OCI-M2 (cell line): ENCODE measurements around the gene QSOX1.

Experiments used
- DNase-seq: peaks from one replicate; lab custom pipeline; 2025; ENCODE audit not compliant: unreplicated experiment; lab: John Stamatoyannopoulos, UW

Gene QSOX1

DNA sequence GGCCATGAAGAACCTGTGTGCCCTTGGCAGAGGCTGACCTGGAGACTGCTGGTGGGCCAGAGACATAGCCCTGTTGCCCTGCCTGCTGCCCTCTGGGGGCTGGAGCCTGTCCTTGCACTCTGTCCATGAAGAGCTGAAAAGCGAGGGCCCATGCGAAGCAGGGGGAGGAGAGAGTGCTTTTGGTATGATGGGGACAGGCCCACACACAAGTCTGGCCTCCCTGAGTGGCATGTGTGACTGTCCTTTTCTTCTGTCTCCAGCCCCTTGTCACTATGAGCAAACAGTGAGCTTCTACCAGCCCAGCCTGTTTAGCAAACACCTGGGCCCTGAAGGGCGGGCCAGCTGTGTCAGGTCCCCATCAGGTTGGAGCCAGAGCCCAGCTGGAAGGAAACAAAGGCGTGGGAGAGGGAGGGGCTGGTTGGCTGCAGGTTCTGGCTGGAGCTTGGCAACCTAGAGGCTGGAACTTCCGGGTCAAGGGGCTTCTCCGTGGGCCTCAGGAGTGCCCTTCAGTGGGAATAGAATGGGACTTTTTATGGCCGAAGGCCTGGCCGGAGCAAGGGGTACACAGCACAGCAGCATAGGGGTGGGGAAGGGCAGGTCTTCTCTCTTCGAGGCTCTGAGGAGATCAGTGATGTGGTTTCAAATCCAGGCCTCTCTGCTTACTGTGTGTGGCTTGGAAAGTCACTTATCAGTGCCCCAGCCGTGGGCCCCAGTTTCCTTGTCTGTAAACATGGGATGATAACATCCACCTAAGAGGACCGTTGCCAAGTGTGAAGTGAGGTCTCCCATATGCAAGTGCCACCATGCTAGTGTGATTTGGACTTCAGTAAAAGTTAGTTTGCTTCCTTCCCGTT is 14.3 kb downstream of the QSOX1 start:
- DNase-seq: no peak

DNA sequence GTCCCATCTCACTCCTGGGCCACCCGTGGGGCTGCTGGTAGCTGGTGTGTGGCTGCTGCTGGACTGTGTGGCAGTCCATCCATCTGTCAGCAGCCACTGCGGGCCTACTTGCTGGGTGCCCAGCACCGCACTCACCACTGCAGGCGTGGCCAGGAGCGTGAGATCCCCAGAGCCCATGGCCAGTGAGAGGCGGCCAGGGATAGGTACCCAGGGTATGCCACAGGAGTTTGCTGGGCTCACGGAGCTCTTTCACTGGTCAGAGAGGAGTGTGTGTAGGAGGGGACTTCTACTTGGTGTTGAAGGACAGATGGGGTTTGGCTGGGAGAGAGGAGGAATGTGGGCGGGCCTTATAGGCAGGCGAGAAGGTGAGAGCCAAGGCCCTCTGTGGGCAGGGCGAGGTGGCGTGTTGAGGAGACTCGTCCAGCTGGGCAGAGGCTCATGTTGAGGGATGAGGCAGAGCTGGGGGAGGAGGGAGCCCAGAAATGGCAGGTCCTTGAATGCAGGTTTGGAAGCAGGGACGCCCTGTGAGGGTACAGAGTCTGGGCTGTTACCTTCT is 15.0 kb downstream of the QSOX1 start:
- no peak for DNase-seq

DNA sequence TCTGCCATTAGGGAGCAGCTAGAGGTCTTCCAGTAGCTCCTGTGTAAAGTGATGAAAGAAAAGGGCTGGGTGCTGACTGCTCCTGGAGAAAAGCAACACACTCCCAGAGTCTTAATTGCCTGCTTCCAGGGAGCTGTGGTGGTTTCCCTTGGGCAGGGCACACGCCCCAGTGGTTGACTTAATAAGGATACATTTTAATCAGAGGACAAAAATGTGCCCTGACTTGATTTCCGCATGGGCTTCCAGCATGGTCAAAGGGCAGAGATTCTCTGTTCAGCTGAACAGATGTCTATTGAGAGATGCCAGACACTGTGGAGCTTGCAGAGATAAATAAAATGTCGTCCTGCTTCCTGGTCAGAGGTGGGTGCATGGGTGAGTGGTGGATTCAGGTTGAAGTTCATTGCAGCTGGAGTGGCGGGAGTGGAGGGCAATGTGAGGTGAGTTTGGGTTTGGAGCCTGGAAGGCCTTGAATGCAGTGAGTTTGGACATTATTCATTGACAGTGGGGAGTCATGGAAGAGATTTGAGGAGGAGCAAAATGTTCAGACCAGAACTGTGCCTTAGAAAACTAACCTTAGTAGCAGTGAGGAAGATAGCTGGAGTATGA is 16.0 kb downstream of the QSOX1 start:
- no peak for DNase-seq

DNA sequence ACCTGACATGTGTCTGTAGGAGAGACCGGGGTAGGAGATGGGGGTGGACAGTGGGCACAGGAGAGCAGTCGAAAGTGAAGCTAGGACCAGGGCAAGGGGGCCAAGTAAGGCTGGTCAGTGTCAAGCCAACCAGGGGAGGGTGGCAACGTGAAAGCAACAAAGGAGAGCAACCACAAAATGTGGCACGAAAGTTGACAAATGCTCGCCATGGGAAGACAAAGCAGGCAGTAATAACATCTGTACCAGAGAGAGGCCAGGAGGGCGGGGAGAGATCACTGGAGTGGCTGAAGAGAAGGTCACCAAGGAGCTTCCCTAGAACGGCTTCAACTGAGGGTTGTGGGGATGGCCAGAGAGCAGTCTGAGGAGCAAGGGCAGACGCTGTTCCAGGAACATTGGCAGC is 17.0 kb downstream of the QSOX1 start:
- no peak for DNase-seq

DNA sequence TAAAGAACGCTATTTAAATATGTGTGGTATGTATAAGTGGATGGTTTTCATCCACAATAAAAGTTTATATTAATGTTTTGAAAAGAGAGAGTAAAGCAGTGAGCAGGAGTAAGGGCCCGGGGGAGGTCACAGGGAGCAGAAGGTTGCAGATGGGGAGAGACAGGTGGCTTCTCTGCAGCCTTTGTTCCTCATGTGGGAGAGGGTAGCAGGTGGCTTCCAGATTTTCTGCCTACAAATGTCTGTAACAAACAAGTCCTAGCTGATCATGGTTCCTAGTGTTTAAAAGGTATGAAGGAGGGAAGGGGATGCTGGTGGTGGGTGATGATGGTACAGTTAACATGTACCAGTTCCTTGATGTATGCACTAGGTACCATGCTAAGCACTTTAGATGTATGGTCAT is 18.8 kb downstream of the QSOX1 start:
- DNase-seq: no peak

DNA sequence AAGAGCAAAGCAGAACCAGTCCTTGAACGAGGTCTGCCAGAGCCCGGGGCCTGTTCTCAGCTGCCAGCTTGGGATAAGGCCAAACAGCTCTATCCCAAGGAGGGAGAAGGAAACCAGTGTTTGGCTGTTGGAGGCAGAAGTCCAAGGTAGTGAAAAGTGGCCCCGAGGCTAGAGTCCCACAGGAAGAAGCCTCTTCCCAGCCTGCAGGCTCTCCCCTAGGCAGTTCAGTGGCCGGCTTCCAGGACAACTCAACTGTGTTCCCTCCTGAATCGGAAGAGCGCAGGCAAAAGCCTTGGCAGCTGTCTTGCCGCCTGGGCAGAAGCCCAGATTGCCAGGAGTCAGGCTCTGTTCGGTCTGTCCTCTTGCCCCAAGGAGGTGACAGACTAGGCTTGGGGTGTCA is 19.3 kb downstream of the QSOX1 start:
- no peak for DNase-seq

DNA sequence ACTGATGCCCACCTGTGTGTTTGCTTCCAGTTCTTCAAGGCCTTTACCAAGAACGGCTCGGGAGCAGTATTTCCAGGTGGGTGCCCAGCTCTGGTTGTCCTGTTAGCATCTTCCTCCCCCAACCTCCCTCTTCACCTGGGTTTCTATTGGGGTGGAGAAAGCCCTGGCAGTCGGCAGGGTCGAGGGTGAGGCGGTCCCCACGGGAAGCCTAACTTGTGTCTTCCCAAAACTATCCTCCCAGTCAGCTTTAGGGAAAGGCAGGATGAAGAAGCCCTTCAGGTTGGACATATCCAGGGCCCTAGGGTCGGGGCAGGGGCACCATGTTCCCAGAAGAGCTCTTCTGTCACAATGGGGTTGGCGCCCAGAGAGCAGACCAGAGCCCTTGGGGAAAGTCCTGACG is 20.6 kb downstream of the QSOX1 start:
- DNase-seq: no peak

DNA sequence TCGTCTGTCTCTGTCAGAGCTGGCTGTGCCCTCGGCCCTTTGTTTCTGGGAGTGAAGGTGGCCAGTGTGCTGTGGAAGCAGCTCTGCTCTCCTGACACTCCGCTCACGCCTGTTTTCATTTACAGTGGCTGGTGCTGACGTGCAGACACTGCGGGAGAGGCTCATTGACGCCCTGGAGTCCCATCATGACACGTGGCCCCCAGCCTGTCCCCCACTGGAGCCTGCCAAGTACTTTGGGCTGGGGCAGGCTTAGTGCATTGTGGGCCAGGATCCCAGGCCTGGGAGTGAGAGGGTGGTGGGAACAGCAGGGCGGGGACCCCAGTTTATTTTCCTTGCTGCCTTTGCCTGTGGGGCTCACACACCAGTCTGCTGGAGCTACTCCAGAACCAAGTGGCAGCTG is 21.1 kb downstream of the QSOX1 start:
- DNase-seq: no peak

DNA sequence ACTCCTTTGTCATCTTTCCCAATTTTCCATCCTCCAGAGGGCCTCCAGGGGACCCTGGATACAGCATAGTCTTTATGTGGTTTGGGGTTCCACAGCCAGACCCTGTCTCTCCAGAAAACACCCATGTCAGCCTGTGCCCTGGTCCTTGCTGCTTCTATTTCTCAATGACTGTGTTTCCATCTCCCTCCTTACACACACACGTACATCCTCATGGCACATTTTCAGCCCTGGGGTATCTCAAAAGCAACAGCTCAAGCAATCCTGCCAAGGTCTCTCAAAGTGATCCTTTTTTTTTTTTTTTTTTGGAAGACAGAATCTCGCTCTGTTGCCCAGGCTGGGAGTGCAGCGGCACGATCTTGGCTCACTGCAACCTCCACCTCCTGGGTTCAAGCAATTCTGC is 22.3 kb downstream of the QSOX1 start:
- DNase-seq: no peak

DNA sequence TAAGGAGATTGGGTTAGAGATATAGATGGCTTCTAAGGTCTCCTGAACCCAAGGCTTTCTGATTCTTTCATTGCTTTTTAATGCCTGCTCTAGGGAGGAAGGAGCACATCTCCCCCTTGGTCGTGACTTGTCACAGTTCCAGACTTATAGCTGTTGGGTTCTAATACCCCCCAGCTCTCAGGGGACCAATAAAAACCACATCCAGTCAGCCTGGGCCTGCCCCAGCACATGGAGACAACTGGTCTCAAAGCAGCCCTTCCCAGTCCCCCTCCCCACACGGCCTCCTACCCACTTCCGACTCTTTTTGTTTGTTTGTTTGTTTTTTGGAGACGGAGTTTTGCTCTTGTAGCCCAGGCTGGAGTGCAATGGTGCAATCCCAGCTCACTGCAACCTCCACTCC is 23.3 kb downstream of the QSOX1 start:
- DNase-seq: no peak

DNA sequence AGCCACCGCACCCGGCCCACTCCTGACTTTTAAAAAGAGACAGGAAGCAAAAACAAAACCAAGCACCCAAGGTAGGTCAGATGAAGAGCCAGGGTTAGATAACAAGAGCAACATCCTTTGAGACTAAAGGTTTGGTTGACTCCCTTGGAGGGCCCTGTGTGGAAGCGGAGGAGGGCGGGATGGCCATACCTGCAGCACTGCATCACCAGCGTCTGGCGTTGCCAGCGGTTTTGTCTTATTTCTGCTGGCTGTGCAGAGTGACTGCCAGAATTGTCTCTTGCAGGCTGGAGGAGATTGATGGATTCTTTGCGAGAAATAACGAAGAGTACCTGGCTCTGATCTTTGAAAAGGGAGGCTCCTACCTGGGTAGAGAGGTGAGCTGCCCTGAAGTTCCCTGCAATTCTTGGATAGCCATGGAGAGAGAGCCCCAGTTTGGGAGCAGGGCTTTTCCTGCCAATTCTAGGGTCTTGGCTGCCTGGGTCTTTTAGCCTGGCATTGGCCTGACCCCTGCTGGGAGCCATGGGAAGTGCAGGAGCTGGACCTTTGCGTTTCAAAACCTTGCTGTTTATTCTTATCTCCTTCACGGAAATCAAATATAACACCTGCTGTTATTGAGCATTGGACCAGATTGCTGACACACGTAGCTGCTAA is 24.0 kb downstream of the QSOX1 start:
- no peak for DNase-seq

DNA sequence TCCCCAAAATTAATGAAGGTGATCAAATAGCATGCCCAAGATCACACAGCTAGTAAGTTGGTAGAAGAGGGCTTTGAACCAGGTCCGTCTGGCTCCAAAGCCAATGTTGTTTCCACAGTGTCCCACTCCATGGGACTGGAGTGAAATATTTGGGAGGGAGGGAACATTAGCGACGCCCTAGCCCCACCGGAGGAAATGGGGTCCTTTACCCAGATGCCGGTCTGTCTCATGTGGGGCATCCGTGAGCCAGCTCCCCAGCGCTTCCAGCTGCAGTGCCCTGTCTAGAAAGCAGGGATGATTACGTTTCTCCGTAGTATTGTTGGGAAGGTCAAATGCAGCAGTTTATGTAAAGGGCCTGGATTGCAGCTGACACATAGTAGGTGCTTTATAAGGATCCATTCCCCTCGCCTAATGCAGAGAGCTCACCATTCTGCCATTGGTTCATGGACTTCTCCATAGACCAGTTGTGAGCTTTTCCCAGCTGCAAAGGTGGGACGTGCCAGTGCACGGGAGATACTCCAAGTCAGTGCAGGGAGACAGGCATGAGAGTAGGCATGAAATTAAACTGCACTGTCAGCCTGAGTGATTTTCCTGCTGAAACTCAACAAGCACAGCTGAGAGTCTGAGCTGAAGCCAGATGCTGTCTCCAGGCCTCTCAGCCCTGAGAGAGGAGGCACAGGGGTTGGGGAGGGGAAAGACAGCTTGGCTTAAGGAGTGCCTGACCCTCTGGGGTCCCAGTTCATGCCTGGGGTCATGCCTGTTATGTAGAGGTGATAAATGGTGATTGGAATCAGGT is 24.7 kb downstream of the QSOX1 start:
- DNase-seq: no peak

DNA sequence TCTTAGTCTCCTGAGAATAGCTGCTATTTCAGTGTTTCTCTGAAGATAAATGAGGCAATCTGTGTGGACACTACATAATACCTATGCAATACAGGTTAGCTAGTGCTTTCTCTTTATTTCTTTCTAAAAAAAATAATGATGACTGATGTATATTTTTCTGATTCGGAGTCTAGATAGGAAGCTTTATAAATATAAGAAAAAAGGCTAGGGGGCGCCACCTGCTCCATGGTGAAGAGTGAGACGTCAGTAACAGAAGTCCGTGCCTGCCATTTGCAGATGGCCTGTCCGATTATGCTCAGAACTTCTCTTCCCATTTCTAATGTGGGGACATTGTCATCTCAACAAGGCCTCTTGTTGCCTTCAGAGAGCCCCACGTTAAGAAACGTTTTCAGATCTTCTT is 26.4 kb downstream of the QSOX1 start:
- DNase-seq: no peak

DNA sequence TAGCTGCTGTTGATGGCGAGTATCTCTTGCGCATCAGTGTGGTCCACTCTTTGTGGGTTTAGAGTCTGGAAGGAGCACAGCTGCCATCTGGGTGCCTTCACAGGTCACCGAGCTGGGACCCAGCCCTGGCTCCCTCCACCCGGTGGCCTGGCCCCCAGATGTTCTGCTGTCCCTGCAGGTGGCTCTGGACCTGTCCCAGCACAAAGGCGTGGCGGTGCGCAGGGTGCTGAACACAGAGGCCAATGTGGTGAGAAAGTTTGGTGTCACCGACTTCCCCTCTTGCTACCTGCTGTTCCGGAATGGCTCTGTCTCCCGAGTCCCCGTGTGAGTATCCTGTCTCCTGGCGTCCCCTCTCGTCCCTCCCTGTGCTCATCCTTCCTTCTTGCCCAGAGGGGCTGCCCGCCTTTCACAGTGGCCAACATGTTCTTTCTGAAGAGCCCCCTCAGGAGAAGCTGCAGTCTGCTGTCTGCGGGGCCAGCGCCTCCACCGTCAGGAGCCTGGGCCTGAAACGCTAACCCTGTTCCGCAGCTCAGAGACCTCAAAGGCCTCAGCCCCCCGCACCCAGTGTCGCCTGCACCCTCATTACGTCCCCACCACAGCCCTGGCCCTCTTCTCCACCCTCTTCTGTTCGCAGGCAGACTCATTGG is 27.4 kb downstream of the QSOX1 start:
- no peak for DNase-seq

DNA sequence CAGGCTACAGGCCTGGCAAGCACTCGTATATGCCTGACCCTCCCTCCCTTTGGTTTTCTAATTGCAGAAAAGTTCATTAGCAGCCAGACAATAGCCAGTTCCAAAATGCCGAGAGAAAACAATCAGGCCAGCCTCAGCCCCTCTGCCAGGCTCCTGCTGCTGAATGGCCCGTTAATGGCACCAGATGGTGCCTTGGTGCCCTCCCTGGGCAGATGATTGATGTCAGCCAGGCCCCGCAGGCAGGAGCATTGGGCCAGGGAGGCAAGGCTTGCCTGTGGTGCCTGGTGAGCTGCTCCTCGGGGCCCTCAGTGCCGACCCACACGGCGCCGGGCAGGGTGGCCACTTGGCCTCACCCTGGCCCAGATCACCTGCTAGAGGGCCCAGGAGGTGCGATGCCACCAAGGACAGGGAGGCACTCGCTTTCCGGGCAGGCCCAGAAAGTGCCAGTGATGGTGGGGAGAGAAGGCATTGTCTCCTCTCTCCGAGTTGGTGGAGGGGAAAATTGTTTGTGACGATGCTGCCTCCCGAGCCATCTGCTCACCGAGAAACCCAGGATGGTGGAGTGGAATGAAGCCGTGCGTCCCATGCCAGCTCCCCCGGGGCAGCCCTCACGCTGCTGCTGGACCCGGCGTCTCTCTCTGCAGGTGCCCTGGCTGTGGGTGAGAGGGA is 28.1 kb downstream of the QSOX1 start:
- DNase-seq: no peak

DNA sequence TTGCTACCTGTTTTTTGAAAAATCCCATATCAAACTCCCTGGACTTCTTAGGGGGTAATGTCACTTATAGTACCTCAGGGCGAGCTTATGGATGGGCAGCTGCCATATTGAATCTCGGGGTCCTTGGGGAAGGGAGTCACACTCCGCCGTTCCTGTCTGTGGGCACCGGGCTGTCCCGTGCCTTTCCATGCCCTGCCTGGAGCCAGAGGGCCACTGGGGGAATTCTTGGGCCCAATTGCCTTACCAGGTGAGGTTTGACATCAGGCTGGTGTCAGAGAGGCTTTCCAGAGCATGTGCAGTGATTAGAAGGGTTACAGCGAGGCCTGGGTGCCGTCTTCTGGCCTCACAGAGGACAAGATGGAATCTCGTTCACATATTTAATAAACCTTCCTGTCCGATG is 28.8 kb downstream of the QSOX1 start:
- DNase-seq: no peak

DNA sequence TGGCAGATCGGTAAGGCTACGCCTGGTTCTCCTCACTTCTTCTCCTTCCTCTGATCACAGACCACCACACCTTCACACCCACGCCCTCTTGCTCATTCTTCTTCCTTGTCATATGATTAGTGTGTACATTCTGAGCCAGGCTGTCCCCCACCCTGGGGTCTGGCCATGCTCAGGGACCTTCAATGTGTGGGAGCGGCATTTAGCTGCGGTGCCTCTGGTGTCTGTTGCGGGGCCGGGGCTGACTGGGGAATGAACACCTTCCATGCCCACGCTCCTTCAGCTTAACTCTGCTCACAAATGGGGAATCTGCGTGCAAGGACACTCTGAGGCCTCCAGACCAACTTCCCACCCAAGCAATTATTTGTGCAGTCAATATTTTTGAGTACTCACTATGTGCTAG is 29.4 kb downstream of the QSOX1 start:
- no peak for DNase-seq

DNA sequence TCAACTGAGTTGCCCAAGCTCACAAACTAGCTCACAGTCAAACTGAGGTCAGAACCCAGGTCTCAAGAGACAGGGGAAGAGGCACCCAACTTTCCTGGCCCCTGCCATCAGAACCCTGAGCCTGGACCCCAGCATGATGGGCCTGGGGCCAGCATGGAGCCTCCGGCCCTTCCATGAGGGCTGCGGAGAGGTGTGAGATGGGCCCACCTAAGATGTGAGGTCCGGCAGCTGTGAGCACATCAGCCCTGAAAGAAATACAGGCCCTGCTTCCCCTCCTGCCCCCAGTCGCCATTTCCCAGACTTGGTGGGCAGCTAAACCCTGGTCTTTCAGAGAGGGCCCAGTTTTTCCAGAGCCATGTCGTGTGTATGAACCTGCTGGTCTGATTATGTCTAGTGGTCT is 30.6 kb downstream of the QSOX1 start:
- DNase-seq: no peak

DNA sequence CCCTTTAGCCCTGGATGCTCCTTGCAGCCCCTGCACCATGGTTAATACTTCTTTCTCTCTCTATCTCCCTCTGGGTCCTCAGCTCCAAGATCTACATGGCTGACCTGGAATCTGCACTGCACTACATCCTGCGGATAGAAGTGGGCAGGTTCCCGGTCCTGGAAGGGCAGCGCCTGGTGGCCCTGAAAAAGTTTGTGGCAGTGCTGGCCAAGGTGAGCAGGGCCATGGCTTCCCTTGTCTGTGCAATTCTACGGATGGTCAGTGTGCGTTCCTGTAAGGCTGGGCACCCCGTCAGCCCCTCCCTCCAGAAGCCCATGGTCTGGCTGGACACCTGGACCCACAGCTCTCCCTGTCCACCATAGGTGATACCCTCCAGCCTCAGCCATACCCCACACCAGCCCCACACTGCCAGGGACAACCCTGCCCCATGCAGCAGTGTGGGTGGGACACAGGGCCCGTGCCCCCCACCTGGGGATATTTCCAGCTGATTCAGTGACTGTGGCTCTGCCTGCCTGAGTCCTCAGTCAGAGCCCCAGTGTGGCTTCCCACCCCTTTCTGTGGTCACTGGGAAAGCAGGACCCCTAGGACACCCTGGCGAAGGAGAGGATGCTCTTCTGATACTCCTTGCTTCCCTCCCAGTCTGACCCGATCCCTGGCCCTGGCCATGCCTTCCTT is 31.4 kb downstream of the QSOX1 start:
- no peak for DNase-seq

DNA sequence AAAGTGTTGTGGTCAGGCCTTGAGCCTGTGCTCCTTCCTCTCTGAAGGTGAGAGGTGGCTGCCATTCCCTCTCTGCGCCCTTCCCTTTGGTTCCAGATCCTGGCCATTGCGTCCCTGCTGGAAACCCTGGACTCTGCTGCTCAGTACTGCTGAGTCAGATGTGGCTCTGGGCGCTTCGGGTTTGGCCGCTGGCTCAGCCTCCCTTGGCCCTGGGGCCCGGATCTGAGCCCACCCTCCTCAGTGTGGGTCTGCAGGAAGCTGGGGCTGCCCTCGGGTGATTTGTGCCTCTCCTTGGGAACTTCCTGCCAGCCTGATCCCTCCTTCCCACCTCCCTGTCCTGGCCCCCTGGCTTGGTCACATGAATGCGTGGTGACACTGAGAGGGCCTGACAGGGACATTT is 32.2 kb downstream of the QSOX1 start:
- DNase-seq: no peak
